CD4-positive, CD25-positive, alpha-beta regulatory T cell (primary cell): ENCODE measurements around the gene SLC20A1. TPM values are rescaled to one million over a fixed set of nuclear protein-coding genes. Genes with fewer than 3 reads are reported as not detected.

Source experiments
- ATAC-seq, 2 donors: fragments of 150-1000 bp; cut with Tn5 transposase; one replicate each; pipeline ENCODE4 v1.10.0; 2021; ENCODE audit warnings: low read depth in 2 of 2, moderate number of reproducible peaks in 2 of 2, moderate library complexity in 1 of 2
- DNase-seq, 3 donors: peaks; one replicate each; pipeline versions ENCODE4 v3.0.0 to v3.0.0-alpha.2; 2012 to 2022; ENCODE audit warnings: mixed read lengths in 1 of 3
- H3K27ac ChIP-seq: one replicate; pipeline ENCODE4 v1.7.0; 2013; ENCODE audit warnings: mild to moderate bottlenecking, low read length; ENCODE audit not compliant: insufficient read depth, poor library complexity, severe bottlenecking
- H3K27me3 ChIP-seq: one replicate; pipeline ENCODE4 v1.7.0; 2013; ENCODE audit warnings: low read length; ENCODE audit not compliant: control insufficient read depth, insufficient read depth
- H3K36me3 ChIP-seq: one replicate; pipeline ENCODE4 v1.7.0; 2013; ENCODE audit warnings: mild to moderate bottlenecking, low read length, moderate library complexity; ENCODE audit not compliant: control insufficient read depth, insufficient read depth
- H3K4me1 ChIP-seq: 2 replicates; pipeline ENCODE4 v1.7.0; 2013; ENCODE audit warnings: mild to moderate bottlenecking, low read length; ENCODE audit not compliant: insufficient read depth, control insufficient read depth, poor library complexity, severe bottlenecking
- H3K4me3 ChIP-seq: one replicate; pipeline ENCODE4 v1.7.0; 2013; ENCODE audit warnings: low read depth, mild to moderate bottlenecking, low read length, moderate library complexity
- H3K9me3 ChIP-seq, 2 experiments: 1 replicate in 1 of 2; 2 replicates in 1 of 2; pipeline ENCODE4 v1.7.0; 2013; ENCODE audit warnings: low read length in 2 of 2, mild to moderate bottlenecking in 1 of 2, moderate library complexity in 1 of 2; ENCODE audit not compliant: control insufficient read depth in 2 of 2
- H3K27ac Mint-ChIP-seq, 3 donors: one replicate each; pipeline ENCODE4 v1.8.0; 2020 to 2022; ENCODE audit warnings: mild to moderate bottlenecking in 3 of 3, mixed read lengths in 3 of 3, moderate library complexity in 2 of 3
- H3K27me3 Mint-ChIP-seq: one replicate; pipeline ENCODE4 v1.8.0; 2022; ENCODE audit warnings: mild to moderate bottlenecking, mixed read lengths
- H3K36me3 Mint-ChIP-seq: one replicate; pipeline ENCODE4 v1.8.0; 2020; ENCODE audit warnings: mixed read lengths
- H3K4me1 Mint-ChIP-seq, 4 donors: one replicate each; pipeline ENCODE4 v1.8.0; 2020 to 2022; ENCODE audit warnings: mixed read lengths in 4 of 4, mild to moderate bottlenecking in 1 of 4
- H3K4me3 Mint-ChIP-seq, 4 donors: one replicate each; pipeline ENCODE4 v1.8.0; 2020 to 2022; ENCODE audit warnings: mild to moderate bottlenecking in 4 of 4, mixed read lengths in 4 of 4, moderate library complexity in 3 of 4
- H3K9me3 Mint-ChIP-seq, 7 donors: one replicate each; pipeline ENCODE4 v1.8.0; 2020 to 2022; ENCODE audit warnings: mixed read lengths in 7 of 7, mild to moderate bottlenecking in 3 of 7, moderate library complexity in 2 of 7
- polyA plus RNA-seq, 4 donors: library from polyadenylated mRNA; unstranded; fragments of 300-500 nt; fragmentation: Illumina TruSeq; gene quantifications; one replicate each; pipeline ENCODE4 v1.2.3, GENCODE V29; 2021
- total RNA-seq: library from RNA; stranded (reverse); gene quantifications from one replicate; pipeline ENCODE4 v1.2.3, GENCODE V29; 2022

SLC20A1 gene
- total and polyA plus RNA-seq, 5 donors from 2014 or later = 18.1 to 130 (median 24.9) TPM

DNA sequence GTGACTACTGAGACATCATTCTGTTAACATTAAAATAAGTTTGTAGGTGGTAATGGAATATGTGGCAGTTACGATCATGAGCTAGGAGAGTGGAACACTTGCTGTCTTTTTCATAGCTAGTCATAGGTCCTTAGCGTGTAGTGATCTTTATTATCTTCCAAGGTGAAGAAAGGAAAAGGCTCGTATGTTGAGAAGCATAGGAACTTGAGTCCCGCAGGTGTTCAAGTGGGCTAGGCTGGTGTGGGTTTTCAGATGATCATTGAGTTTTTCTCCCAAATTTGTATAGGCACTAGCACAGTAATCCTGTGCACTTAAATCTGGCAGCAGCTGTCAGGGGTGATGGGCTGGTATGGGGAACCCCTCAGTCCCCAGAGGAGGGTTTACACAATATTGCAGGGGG lies 10.9 kb downstream of the SLC20A1 start:
- Histone ChIP-seq H3K4me1 (no peaks in the 10 kb centered on the region), H3K9me3 (no peaks in the 10 kb centered on the region), H3K4me3 (no peak overlapping the region), H3K36me3 (peaks cover 80% of the 10 kb centered on the region), H3K27me3 (no peaks in the 10 kb centered on the region), H3K27ac (no peak overlapping the region)
- H3K27ac Mint-ChIP-seq = peak overlapping the region in 2 of 3 donors; percentile 23 to 52
- ATAC-seq (no peak), DNase-seq (no peak)
- no peak overlapping the region for H3K4me3 Mint-ChIP-seq
- H3K36me3 Mint-ChIP-seq = peaks cover 59% of the 10 kb centered on the region
- no peaks in the 10 kb centered on the region for H3K27me3 Mint-ChIP-seq
- H3K9me3 Mint-ChIP-seq = no peaks in the 10 kb centered on the region
- H3K4me1 Mint-ChIP-seq = peaks cover 22 to 42% (median 31%) of the 10 kb centered on the region in 4 donors

GRCh38 chr2:112658301-112658700 lies 12.6 kb downstream of the SLC20A1 start:
- ATAC-seq = no peak
- Histone ChIP-seq H3K36me3 (peaks cover 79% of the 10 kb centered on the region), H3K9me3 (no peaks in the 10 kb centered on the region), H3K27me3 (no peaks in the 10 kb centered on the region), H3K4me1 (no peaks in the 10 kb centered on the region), H3K27ac (no peak overlapping the region), H3K4me3 (no peak overlapping the region)
- no peak for DNase-seq
- peaks cover 22 to 28% (median 25%) of the 10 kb centered on the region in 4 donors for H3K4me1 Mint-ChIP-seq
- H3K27ac Mint-ChIP-seq = peak overlapping the region in 1 of 3 donors; percentile 36
- no peaks in the 10 kb centered on the region for H3K27me3 Mint-ChIP-seq
- H3K36me3 Mint-ChIP-seq = peaks cover 57% of the 10 kb centered on the region
- no peak overlapping the region for H3K4me3 Mint-ChIP-seq
- H3K9me3 Mint-ChIP-seq = no peaks in the 10 kb centered on the region

GRCh38 chr2:112658839-112659667 lies 13.3 kb downstream of the SLC20A1 start:
- ATAC-seq = no peak
- Histone ChIP-seq H3K27me3 (no peaks in the 10 kb centered on the region), H3K27ac (no peak overlapping the region), H3K9me3 (no peaks in the 10 kb centered on the region), H3K4me1 (no peaks in the 10 kb centered on the region), H3K4me3 (no peak overlapping the region), H3K36me3 (peaks cover 81% of the 10 kb centered on the region)
- Mint-ChIP-seq H3K27me3 (no peaks in the 10 kb centered on the region), H3K4me1 (peaks cover 19 to 28% (median 24%) of the 10 kb centered on the region in 4 donors), H3K9me3 (no peaks in the 10 kb centered on the region), H3K36me3 (peaks cover 59% of the 10 kb centered on the region), H3K4me3 (peak overlapping the region in 2 of 4 donors; percentile 21 to 70), H3K27ac (peak overlapping the region in 2 of 3 donors; percentile 22 to 36)
- DNase-seq = no peak

GRCh38 chr2:112660138-112660537 lies 14.4 kb downstream of the SLC20A1 start:
- no peaks in the 10 kb centered on the region for H3K27me3 Mint-ChIP-seq
- no peak overlapping the region for H3K27ac ChIP-seq

DNA sequence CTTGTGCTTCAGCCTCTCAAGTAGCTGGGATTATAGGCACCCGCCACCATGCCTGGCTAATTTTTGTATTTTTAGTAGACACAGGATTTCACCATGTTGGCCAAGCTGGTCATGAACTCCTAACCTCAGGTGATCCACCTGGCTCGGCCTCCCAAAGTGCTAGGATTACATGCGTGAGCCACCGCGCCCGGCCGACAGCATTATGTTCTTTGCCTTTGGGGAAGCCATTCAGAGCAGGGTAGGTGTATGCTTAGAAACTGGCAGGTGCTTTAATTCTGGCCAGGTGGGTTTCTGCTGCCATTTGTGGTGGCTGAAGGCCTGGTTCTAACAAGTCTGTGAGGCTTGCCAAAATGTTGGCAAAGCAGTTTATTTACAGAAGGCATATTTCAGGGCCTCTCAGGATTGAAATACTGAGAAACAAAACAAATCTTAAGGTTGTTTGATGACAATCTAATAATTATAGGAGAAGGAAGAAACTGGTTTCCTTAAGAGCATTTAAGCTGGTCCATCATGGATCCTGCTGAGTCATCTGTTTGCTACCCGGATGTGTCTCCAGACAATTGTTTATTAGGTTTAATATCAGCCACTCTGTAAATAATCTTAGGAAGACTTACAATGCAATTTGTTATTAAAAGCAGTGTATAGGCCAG lies 16.0 kb downstream of the SLC20A1 start:
- Histone ChIP-seq H3K36me3 (peaks cover 80% of the 10 kb centered on the region), H3K27ac (no peak overlapping the region), H3K4me3 (no peak overlapping the region), H3K27me3 (no peaks in the 10 kb centered on the region), H3K4me1 (no peaks in the 10 kb centered on the region), H3K9me3 (no peaks in the 10 kb centered on the region)
- Mint-ChIP-seq H3K4me3 (no peak overlapping the region), H3K9me3 (no peaks in the 10 kb centered on the region), H3K36me3 (peaks cover 58% of the 10 kb centered on the region), H3K27me3 (no peaks in the 10 kb centered on the region), H3K4me1 (peaks cover 22 to 31% (median 26%) of the 10 kb centered on the region in 4 donors), H3K27ac (peak overlapping the region in 1 of 3 donors; percentile 27)
- ATAC-seq (no peak), DNase-seq (no peak)

More at GRCh38 chr2:112660138-112660537, 14.4 kb downstream of the SLC20A1 start:
- Histone ChIP-seq H3K4me3 (no peak overlapping the region), H3K9me3 (no peaks in the 10 kb centered on the region), H3K36me3 (peaks cover 86% of the 10 kb centered on the region), H3K4me1 (no peaks in the 10 kb centered on the region), H3K27me3 (no peaks in the 10 kb centered on the region)
- no peak for DNase-seq
- H3K27ac Mint-ChIP-seq = peak overlapping the region; percentile 57 to 74 (median 71)
- H3K4me1 Mint-ChIP-seq = peaks cover 22 to 28% (median 26%) of the 10 kb centered on the region in 4 donors
- no peak overlapping the region for H3K4me3 Mint-ChIP-seq
- no peaks in the 10 kb centered on the region for H3K9me3 Mint-ChIP-seq
- ATAC-seq = no peak
- H3K36me3 Mint-ChIP-seq = peaks cover 60% of the 10 kb centered on the region

GRCh38 chr2:112662704-112663103 lies 17.0 kb downstream of the SLC20A1 start:
- DNase-seq = no peak
- no peak overlapping the region for H3K4me3 ChIP-seq
- H3K36me3 ChIP-seq = peaks cover 73% of the 10 kb centered on the region
- no peaks in the 10 kb centered on the region for H3K27me3 ChIP-seq
- Mint-ChIP-seq H3K27ac (peak overlapping the region in 1 of 3 donors; percentile 53), H3K9me3 (no peaks in the 10 kb centered on the region), H3K27me3 (no peaks in the 10 kb centered on the region), H3K36me3 (peaks cover 51% of the 10 kb centered on the region), H3K4me1 (peaks cover 18 to 32% (median 23%) of the 10 kb centered on the region in 4 donors), H3K4me3 (no peak overlapping the region)
- no peaks in the 10 kb centered on the region for H3K4me1 ChIP-seq
- no peak overlapping the region for H3K27ac ChIP-seq
- ATAC-seq = no peak
- H3K9me3 ChIP-seq = no peaks in the 10 kb centered on the region

DNA sequence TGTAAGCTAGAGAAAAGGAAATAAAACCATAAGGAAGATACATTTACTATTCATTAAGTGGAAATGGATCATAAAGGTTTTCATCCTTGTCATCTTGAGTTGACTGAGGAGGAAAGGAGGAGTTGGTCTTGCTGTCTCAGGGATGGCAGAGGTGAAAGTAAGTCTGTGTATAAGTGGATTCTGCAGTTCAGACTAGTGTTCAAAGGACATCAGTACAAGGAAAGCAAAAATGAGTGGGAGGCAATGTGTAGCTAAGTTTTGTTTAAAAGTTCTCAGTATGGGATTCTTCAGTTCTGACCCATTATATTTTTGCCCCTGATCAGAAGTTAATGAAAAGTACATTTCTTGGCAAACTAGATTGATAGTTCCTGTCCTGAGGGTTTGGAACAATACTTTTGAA lies 18.9 kb downstream of the SLC20A1 start:
- peak overlapping the region in 2 of 3 donors; percentile 31 to 77 for H3K27ac Mint-ChIP-seq
- no peaks in the 10 kb centered on the region for H3K4me1 ChIP-seq
- no peak for DNase-seq
- H3K4me3 ChIP-seq = no peak overlapping the region
- no peaks in the 10 kb centered on the region for H3K27me3 ChIP-seq
- H3K27ac ChIP-seq = no peak overlapping the region
- H3K9me3 Mint-ChIP-seq = no peaks in the 10 kb centered on the region
- peaks cover 14 to 23% (median 21%) of the 10 kb centered on the region in 4 donors for H3K4me1 Mint-ChIP-seq
- H3K36me3 Mint-ChIP-seq = peaks cover 37% of the 10 kb centered on the region
- H3K36me3 ChIP-seq = peaks cover 55% of the 10 kb centered on the region
- H3K9me3 ChIP-seq = no peaks in the 10 kb centered on the region
- no peak for ATAC-seq
- no peaks in the 10 kb centered on the region for H3K27me3 Mint-ChIP-seq
- no peak overlapping the region for H3K4me3 Mint-ChIP-seq
